ENCODE results near the gene MT1F. TPM values are rescaled to one million over a fixed set of nuclear protein-coding genes. Genes with fewer than 3 reads are reported as not detected.

Gene MT1F
- total and polyA plus RNA-seq, 2 of the 4 experiments (the other 2 are of a cell fraction) = 0.56 TPM; not detected in 1

GRCh38 chr16:56690420-56691122 lies 32.8 kb downstream of the MT1F start:
- dilution Hi-C loops (cut with HindIII; ENCODE audit: low sequenced_read_pairs, unreplicated experiment) (no loop called here), in situ Hi-C loops (cut with MboI; ENCODE audit: low sequenced_read_pairs) (loop anchor here (10.0 kb wide), 1 partner anchor 206 kb away; no protein-coding TSS in a partner anchor), intact Hi-C loops (cut with micrococcal nuclease) (no loop called here)
- H4K8ac ChIP-seq (ENCODE audit: low read depth in 2 of 2, low read length in 2 of 2) = no peak overlapping the region
- no peak overlapping the region for H3K4ac ChIP-seq (ENCODE audit: low read depth, low read length)
- no peak overlapping the region for H2BK20ac ChIP-seq (ENCODE audit: low read depth, low read length)
- H3K4me2 ChIP-seq (ENCODE audit: low read depth, low read length) = no peak overlapping the region
- no peak overlapping the region for H3K56ac ChIP-seq (ENCODE audit: extremely low read depth, insufficient read depth, low read length)
- TF ChIP-seq CHD1 (IDR thresholded peaks at IDR 0.05; ENCODE audit: low read depth, low read length) (no peak), FOS (IDR thresholded peaks at IDR 0.05; ENCODE audit: low read depth, low read length) (no peak), MAFK (IDR thresholded peaks at IDR 0.05; ENCODE audit: low read depth, low read length) (no peak), RFX5 (IDR thresholded peaks at IDR 0.05; ENCODE audit: low read depth, low read length) (no peak), BHLHE40 (IDR thresholded peaks at IDR 0.05; ENCODE audit: low read depth, low read length) (no peak), CEBPB (IDR thresholded peaks at IDR 0.05; ENCODE audit: low read depth, low read length) (no peak), ELK1 (IDR thresholded peaks at IDR 0.05; ENCODE audit: borderline replicate concordance, low read depth, low read length) (no peak), MXI1 (IDR thresholded peaks at IDR 0.05; ENCODE audit: borderline replicate concordance, low read depth, low read length) (no peak)
- no peak overlapping the region for H3K23ac ChIP-seq (ENCODE audit: low read depth, low read length)
- no peak overlapping the region for H2BK5ac ChIP-seq (ENCODE audit: low read depth, low read length, poor library complexity, severe bottlenecking)
- no peaks in the 10 kb centered on the region for H3K79me1 ChIP-seq (ENCODE audit: low read depth in 1 of 2, low read length in 2 of 2)
- no peaks in the 10 kb centered on the region for H4K20me1 ChIP-seq (ENCODE audit: insufficient read depth, low read length)
- no peak overlapping the region for H4K91ac ChIP-seq (ENCODE audit: insufficient read depth, low read depth, low read length)
- DNase-seq = no peak
- H3K14ac ChIP-seq (replicated peaks; ENCODE audit: low read depth, low read length) = no peak overlapping the region
- no TSS peak for BruUV-seq (replicated peaks)
- no peak overlapping the region for H3K9ac ChIP-seq (ENCODE audit: low read depth, low read length)
- peaks cover 3% of the 10 kb centered on the region; the same call in 1 of the 2 replicates for H3K9me3 ChIP-seq (ENCODE audit: control insufficient read depth, insufficient read depth, low read length)
- WGBS, 2 experiments (ENCODE audit: extremely low coverage in 2 of 2, insufficient read length in 1 of 2) = no CpG with 5 or more reads among the region's 4 CpGs
- no peak for ATAC-seq (ENCODE audit: low read depth)
- H2AK9ac ChIP-seq (replicated peaks; ENCODE audit: low read depth, low read length, poor library complexity) = no peak overlapping the region
- H3K4me3 ChIP-seq (ENCODE audit: insufficient read depth, low read depth, low read length) = no peak overlapping the region
- H2AK5ac ChIP-seq (ENCODE audit: low read depth, low read length) = no peak overlapping the region
- no peak overlapping the region for H2BK15ac ChIP-seq (ENCODE audit: low read depth, low read length)
- no peak overlapping the region for H3K18ac ChIP-seq (ENCODE audit: low read depth, low read length)
- peaks cover 3% of the 10 kb centered on the region; the same call in 1 of the 2 replicates for H3K9me1 ChIP-seq (ENCODE audit: insufficient read depth, low read length)
- ChIA-PET POLR2A (ENCODE audit: unreplicated experiment) (interaction anchor here (0.5 kb wide), 1 partner anchor 85 kb away, joined by 5 read pairs; no protein-coding TSS in a partner anchor), CTCF (no interaction called here)
- H3K36me3 ChIP-seq (ENCODE audit: control insufficient read depth, insufficient read depth, low read length) = no peaks in the 10 kb centered on the region
- peak overlapping the region; percentile 60 for H2AFZ ChIP-seq (replicated peaks; ENCODE audit: low read length, poor library complexity)
- H3K27ac ChIP-seq (ENCODE audit: insufficient read depth, low read length) = no peak overlapping the region
- no peak overlapping the region for H4K5ac ChIP-seq (ENCODE audit: low read depth, low read length)
- H3K4me1 ChIP-seq (ENCODE audit: control insufficient read depth, insufficient read depth, low read length) = no peaks in the 10 kb centered on the region
- no peaks in the 10 kb centered on the region for H3K27me3 ChIP-seq (ENCODE audit: control insufficient read depth, insufficient read depth, low read length)
- no peak overlapping the region for H2BK120ac ChIP-seq (ENCODE audit: low read depth, low read length)
